GM18861 (cell line): Measurements from ENCODE around the gene PRR20G.

Source experiments
- ATAC-seq: cut with Tn5 transposase; IDR thresholded peaks from one replicate; pipeline ENCODE4 v1.9.1; 2021; ENCODE audit not compliant: unreplicated experiment

The PRR20G gene

GRCh38 chr3:127264794-127265514 lies 22.9 kb downstream of the PRR20G start:
- no peak for ATAC-seq

- no peak for ATAC-seq
Observed at GRCh38 chr3:127264292-127264691, 23.6 kb downstream of the PRR20G start.

- ATAC-seq, result no peak
Observed at GRCh38 chr3:127263586-127264231, 24.1 kb downstream of the PRR20G start.

- no peak for ATAC-seq
Observed at GRCh38 chr3:127263037-127263436, 24.8 kb downstream of the PRR20G start.

GRCh38 chr3:127262533-127262932 lies 25.3 kb downstream of the PRR20G start:
- no peak for ATAC-seq

- ATAC-seq, result no peak
Observed at GRCh38 chr3:127261925-127262324, 25.9 kb downstream of the PRR20G start.

- no peak for ATAC-seq
Observed at GRCh38 chr3:127260826-127261555, 26.9 kb downstream of the PRR20G start.

- ATAC-seq, result no peak
Observed at GRCh38 chr3:127260416-127260815, 27.4 kb downstream of the PRR20G start.

- ATAC-seq, result no peak
Observed at GRCh38 chr3:127259882-127260281, 28.0 kb downstream of the PRR20G start.

GRCh38 chr3:127258733-127259132 lies 29.1 kb downstream of the PRR20G start:
- ATAC-seq, result no peak

- ATAC-seq, result no peak
Observed at GRCh38 chr3:127257351-127257750, 30.5 kb downstream of the PRR20G start.

GRCh38 chr3:127256733-127257271 lies 31.0 kb downstream of the PRR20G start:
- ATAC-seq, result no peak

GRCh38 chr3:127256138-127256537 lies 31.7 kb downstream of the PRR20G start:
- no peak for ATAC-seq

GRCh38 chr3:127255516-127255915 lies 32.3 kb downstream of the PRR20G start:
- ATAC-seq, result no peak

GRCh38 chr3:127254730-127255129 lies 33.1 kb downstream of the PRR20G start:
- ATAC-seq, result no peak

- no peak for ATAC-seq
Observed at GRCh38 chr3:127254033-127254644, 33.7 kb downstream of the PRR20G start.

- no peak for ATAC-seq
Observed at GRCh38 chr3:127253491-127253890, 34.4 kb downstream of the PRR20G start.

GRCh38 chr3:127252446-127252845 lies 35.4 kb downstream of the PRR20G start:
- ATAC-seq, result no peak

- no peak for ATAC-seq
Observed at GRCh38 chr3:127250032-127250431, 37.8 kb downstream of the PRR20G start.

GRCh38 chr3:127247292-127247691 lies 40.6 kb downstream of the PRR20G start:
- ATAC-seq, result no peak

GRCh38 chr3:127238602-127239001 lies 49.2 kb downstream of the PRR20G start:
- no peak for ATAC-seq
